HL-60 (cell line): Measurements from ENCODE around the gene EFS.

Experiments
- DNase-seq, 2 experiments: peaks; one replicate each; pipeline ENCODE4 v3.0.0-alpha.2; 2010 to 2020; ENCODE audit warnings: low read depth in 1 of 2, low spot score in 1 of 2
- H3K27ac ChIP-seq: fragments of 250-450 bp; sonication (Bioruptor Pico); replicated peaks from 2 replicates; pipeline ENCODE4 v1.5.1; 2020; ENCODE audit warnings: mild to moderate bottlenecking, moderate library complexity
- H3K27me3 ChIP-seq: fragments of 250-450 bp; sonication (Bioruptor Pico); 2 replicates; pipeline ENCODE4 v1.5.1; 2021; ENCODE audit warnings: mild to moderate bottlenecking, moderate library complexity; ENCODE audit not compliant: insufficient read depth, poor library complexity, severe bottlenecking
- H3K4me3 ChIP-seq: replicated peaks from 2 replicates; pipeline ENCODE4 v1.5.1; 2011; ENCODE audit warnings: mild to moderate bottlenecking, control low read depth, low read length; ENCODE audit not compliant: insufficient read depth
- GABPA ChIP-seq: IDR thresholded peaks from 2 replicates; pipeline ENCODE4 v1.6.1; 2012; ENCODE audit warnings: low read depth
- POLR2AphosphoS5 ChIP-seq: IDR thresholded peaks from 2 replicates; pipeline ENCODE4 v1.6.1; 2012; ENCODE audit warnings: low read depth
- SPI1 ChIP-seq: IDR thresholded peaks from 2 replicates; pipeline ENCODE4 v1.6.1; 2012; ENCODE audit warnings: low read depth, mild to moderate bottlenecking, borderline replicate concordance
- TF ChIP-seq, protein P1 (sequence below): IDR thresholded peaks from 2 replicates; pipeline ENCODE4 v1.6.1; 2012; ENCODE audit warnings: low read depth; ENCODE audit not compliant: insufficient replicate concordance
- TF ChIP-seq, protein P2 (sequence below): IDR thresholded peaks from one replicate; pipeline ENCODE4 v1.5.1; 2011; ENCODE audit warnings: low read length, control low read depth, inconsistent platforms; ENCODE audit not compliant: insufficient read depth

The EFS gene

DNA sequence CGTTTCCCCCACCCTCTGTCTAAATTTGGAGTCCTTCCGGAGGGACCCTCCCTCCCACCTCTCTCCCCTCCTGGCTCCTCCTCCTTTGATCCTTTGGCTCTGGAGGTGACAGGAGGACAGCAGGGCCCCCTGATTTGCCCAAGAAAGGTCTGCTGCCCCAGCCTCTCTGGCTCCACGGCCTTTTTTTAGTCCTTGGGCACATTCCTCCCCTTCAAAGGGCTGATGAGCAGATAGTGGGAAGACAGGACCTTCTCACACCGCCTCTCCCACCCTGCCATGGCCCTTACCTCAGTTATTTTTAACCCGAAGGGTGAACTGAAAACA is 43.3 kb upstream of the EFS start:
- DNase-seq: no peak
- Histone ChIP-seq H3K27ac (no peak overlapping the region), H3K4me3 (no peak overlapping the region), H3K27me3 (no peaks in the 10 kb centered on the region)
- TF ChIP-seq, protein P1, sequence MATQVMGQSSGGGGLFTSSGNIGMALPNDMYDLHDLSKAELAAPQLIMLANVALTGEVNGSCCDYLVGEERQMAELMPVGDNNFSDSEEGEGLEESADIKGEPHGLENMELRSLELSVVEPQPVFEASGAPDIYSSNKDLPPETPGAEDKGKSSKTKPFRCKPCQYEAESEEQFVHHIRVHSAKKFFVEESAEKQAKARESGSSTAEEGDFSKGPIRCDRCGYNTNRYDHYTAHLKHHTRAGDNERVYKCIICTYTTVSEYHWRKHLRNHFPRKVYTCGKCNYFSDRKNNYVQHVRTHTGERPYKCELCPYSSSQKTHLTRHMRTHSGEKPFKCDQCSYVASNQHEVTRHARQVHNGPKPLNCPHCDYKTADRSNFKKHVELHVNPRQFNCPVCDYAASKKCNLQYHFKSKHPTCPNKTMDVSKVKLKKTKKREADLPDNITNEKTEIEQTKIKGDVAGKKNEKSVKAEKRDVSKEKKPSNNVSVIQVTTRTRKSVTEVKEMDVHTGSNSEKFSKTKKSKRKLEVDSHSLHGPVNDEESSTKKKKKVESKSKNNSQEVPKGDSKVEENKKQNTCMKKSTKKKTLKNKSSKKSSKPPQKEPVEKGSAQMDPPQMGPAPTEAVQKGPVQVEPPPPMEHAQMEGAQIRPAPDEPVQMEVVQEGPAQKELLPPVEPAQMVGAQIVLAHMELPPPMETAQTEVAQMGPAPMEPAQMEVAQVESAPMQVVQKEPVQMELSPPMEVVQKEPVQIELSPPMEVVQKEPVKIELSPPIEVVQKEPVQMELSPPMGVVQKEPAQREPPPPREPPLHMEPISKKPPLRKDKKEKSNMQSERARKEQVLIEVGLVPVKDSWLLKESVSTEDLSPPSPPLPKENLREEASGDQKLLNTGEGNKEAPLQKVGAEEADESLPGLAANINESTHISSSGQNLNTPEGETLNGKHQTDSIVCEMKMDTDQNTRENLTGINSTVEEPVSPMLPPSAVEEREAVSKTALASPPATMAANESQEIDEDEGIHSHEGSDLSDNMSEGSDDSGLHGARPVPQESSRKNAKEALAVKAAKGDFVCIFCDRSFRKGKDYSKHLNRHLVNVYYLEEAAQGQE: no peak
- TF ChIP-seq SPI1 (no peak), POLR2AphosphoS5 (no peak), GABPA (no peak)
- TF ChIP-seq, protein P2, sequence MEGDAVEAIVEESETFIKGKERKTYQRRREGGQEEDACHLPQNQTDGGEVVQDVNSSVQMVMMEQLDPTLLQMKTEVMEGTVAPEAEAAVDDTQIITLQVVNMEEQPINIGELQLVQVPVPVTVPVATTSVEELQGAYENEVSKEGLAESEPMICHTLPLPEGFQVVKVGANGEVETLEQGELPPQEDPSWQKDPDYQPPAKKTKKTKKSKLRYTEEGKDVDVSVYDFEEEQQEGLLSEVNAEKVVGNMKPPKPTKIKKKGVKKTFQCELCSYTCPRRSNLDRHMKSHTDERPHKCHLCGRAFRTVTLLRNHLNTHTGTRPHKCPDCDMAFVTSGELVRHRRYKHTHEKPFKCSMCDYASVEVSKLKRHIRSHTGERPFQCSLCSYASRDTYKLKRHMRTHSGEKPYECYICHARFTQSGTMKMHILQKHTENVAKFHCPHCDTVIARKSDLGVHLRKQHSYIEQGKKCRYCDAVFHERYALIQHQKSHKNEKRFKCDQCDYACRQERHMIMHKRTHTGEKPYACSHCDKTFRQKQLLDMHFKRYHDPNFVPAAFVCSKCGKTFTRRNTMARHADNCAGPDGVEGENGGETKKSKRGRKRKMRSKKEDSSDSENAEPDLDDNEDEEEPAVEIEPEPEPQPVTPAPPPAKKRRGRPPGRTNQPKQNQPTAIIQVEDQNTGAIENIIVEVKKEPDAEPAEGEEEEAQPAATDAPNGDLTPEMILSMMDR: no peak

DNA sequence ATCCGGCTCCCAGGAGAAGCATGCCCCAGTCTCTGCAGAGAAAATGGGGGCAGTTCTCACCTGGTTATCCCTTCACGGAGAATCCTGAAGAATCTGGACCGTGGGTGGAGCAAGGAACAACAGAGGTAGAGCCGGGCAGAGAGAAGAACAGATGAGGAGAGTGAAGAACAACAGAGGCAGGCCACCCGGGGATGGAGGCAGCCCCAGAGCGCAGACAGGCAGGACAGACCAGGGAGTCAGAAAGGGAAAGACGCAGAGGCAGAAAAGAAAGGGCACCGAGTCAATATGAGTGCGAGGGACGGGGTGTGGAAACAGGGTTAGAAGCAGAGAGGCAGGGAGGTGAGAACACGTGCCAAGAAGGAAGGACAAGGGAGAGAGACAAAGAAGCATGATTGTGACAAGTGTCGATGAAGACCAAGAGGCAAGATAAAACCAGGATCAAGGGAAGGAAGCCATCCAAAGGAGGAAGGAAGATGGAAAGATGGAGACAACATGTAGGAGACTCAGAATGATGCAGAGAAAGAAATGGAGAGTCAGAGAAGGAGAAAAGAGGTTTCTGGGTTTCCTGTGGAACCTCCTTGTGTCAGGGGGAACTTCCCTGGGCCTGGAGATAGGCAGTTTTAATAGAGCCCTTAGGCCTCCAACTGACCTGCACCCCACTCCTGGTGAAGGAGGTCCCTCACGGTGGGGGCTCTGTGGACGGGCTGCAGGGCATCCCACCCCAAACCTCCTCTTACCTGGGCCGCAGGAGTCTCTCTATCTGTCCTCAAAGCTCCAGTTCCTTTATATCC is 42.7 kb upstream of the EFS start, which contains the start of gene MYH6:
Gene MYH6, minus strand, starts transcription at position 758 of the 791 bp plus-strand sequence. CDS start 1,050 bp downstream, outside the sequence.
- DNase-seq: no peak
- no peak within 1 kb of the TSS for H3K27ac ChIP-seq
- H3K27me3 ChIP-seq: no peaks in the 10 kb centered on the region
- TF ChIP-seq, protein P2: no peak
- TF ChIP-seq SPI1 (no peak), POLR2AphosphoS5 (no peak), GABPA (no peak)
- TF ChIP-seq, protein P1: no peak
- H3K4me3 ChIP-seq: no peak within 1 kb of the TSS

DNA sequence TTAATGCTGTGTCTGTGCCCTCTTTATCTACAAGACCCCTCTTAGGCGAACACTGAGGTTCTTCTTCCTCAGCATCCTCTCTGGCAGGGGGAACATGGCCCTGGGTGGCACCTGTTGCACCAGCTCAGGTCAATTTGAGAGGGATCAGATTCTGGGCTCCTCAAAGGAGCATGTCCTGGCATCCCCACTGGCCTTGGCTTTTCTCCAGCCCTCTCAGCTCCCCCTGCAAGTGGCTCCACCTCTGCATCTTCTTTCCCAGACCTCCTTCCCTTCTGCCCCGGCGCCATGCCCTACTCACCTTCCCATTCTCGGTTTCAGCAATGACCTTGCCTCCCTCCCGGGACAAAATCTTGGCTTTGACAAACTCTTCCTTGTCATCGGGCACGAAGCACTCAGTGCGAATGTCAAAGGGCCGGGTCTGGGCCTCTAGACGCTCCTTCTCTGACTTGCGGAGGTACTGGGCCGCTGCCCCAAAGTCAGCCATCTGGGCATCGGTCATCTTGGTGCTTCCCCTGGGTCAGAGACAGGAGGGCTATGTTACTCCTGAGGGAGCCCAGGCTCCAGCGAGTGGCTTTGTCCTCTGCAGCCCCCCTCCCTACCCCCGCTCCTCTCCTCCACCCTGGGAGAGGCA is 41.9 kb upstream of the EFS start:
- Histone ChIP-seq H3K27ac (no peak overlapping the region), H3K27me3 (no peaks in the 10 kb centered on the region), H3K4me3 (no peak overlapping the region)
- DNase-seq: no peak
- TF ChIP-seq, protein P2: no peak
- TF ChIP-seq GABPA (no peak), SPI1 (no peak), POLR2AphosphoS5 (no peak)
